Activated CD8-positive, alpha-beta T cell treated with anti-CD3 and anti-CD28 coated beads for 36 hours (primary cell): Measurements from ENCODE around the gene NUP93. TPM values are rescaled to one million over a fixed set of nuclear protein-coding genes. Genes with fewer than 3 reads are reported as not detected.

Experiments used
- ATAC-seq: fragments of 200-7000 bp; cut with Tn5 transposase; one replicate; pipeline ENCODE4 v1.10.0; 2021; ENCODE audit warnings: mild to moderate bottlenecking, moderate library complexity
- CTCF ChIA-PET: fragments of 350-600 bp; sonication (Branson Sonifier 250); formaldehyde crosslinking; loops from one replicate; lab custom pipeline; 2021; ENCODE audit warnings: antibody characterized with exemption; lab: Charles Lee
- POLR2A ChIA-PET: fragments of 350-600 bp; sonication (Branson Sonifier 250); formaldehyde crosslinking; loops from one replicate; lab custom pipeline; 2021; ENCODE audit warnings: antibody characterized with exemption; lab: Charles Lee
- DNase-seq: peaks from one replicate; pipeline ENCODE4 v3.0.0-alpha.2; 2020
- H3K27ac Mint-ChIP-seq: one replicate; pipeline ENCODE4 v1.8.0; 2021; ENCODE audit warnings: mild to moderate bottlenecking, mixed read lengths
- H3K27me3 Mint-ChIP-seq: one replicate; pipeline ENCODE4 v1.8.0; 2021; ENCODE audit warnings: mixed read lengths
- H3K36me3 Mint-ChIP-seq: one replicate; pipeline ENCODE4 v1.8.0; 2021; ENCODE audit warnings: low read depth, mixed read lengths
- H3K4me1 Mint-ChIP-seq: one replicate; pipeline ENCODE4 v1.8.0; 2021; ENCODE audit warnings: low read depth, mixed read lengths
- H3K4me3 Mint-ChIP-seq: one replicate; pipeline ENCODE4 v1.8.0; 2021; ENCODE audit warnings: mild to moderate bottlenecking, moderate library complexity, mixed read lengths
- H3K9me3 Mint-ChIP-seq: one replicate; pipeline ENCODE4 v1.8.0; 2021; ENCODE audit warnings: mixed read lengths
- intact Hi-C: fragments of 100-400 bp; cut with micrococcal nuclease; formaldehyde crosslinking; loops from one replicate; pipeline ENCODE4 v1.10.0; 2022
- total RNA-seq, 2 experiments: library from RNA; stranded (reverse); gene quantifications; one replicate each; pipeline ENCODE4 v1.2.3, GENCODE V29; 2021
- TF ChIP-seq, protein P1 (sequence below): fragments of 200-600 bp; IDR thresholded peaks from one replicate; pipeline ENCODE4 v1.8.0; 2022; ENCODE audit warnings: antibody characterized with exemption, mild to moderate bottlenecking

Gene NUP93
- total RNA-seq, 2 experiments from 2014 or later, result 171 to 191 TPM

DNA sequence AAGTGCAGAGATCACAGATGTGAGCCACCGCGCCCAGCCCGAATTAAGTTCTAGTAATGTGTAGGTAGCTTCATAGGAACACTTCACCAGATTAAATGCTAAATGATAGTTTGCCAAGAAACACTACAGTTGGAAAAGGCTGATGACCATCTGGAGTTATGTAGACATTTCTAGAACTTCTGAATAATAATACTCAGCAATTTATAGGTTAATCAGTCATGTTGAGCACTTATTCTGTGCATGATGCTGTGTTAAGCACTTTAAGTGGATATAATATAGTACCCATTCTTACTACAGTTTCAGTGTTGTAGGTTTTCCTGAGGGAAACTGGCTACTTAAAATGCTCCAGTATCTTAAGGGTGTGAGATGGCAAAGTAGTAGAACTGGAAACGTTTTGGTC, 45.2 kb downstream of the NUP93 start:
- no peak overlapping the region for H3K27ac Mint-ChIP-seq
- ChIA-PET CTCF (interaction anchor here (1.2 kb wide), 1 partner anchor 18 kb away, joined by 4 read pairs; no protein-coding TSS in a partner anchor), POLR2A (interaction anchor here (1.4 kb wide), 1 partner anchor 14 kb away, joined by 3 read pairs; no protein-coding TSS in a partner anchor)
- intact Hi-C loops, result no loop called here
- no peak for ATAC-seq
- H3K27me3 Mint-ChIP-seq, result no peaks in the 10 kb centered on the region
- H3K4me1 Mint-ChIP-seq, result peaks cover 44% of the 10 kb centered on the region
- H3K4me3 Mint-ChIP-seq, result no peak overlapping the region
- no peak for DNase-seq
- no peaks in the 10 kb centered on the region for H3K9me3 Mint-ChIP-seq
- no peaks in the 10 kb centered on the region for H3K36me3 Mint-ChIP-seq
- TF ChIP-seq, protein P1, sequence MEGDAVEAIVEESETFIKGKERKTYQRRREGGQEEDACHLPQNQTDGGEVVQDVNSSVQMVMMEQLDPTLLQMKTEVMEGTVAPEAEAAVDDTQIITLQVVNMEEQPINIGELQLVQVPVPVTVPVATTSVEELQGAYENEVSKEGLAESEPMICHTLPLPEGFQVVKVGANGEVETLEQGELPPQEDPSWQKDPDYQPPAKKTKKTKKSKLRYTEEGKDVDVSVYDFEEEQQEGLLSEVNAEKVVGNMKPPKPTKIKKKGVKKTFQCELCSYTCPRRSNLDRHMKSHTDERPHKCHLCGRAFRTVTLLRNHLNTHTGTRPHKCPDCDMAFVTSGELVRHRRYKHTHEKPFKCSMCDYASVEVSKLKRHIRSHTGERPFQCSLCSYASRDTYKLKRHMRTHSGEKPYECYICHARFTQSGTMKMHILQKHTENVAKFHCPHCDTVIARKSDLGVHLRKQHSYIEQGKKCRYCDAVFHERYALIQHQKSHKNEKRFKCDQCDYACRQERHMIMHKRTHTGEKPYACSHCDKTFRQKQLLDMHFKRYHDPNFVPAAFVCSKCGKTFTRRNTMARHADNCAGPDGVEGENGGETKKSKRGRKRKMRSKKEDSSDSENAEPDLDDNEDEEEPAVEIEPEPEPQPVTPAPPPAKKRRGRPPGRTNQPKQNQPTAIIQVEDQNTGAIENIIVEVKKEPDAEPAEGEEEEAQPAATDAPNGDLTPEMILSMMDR, result no peak

DNA sequence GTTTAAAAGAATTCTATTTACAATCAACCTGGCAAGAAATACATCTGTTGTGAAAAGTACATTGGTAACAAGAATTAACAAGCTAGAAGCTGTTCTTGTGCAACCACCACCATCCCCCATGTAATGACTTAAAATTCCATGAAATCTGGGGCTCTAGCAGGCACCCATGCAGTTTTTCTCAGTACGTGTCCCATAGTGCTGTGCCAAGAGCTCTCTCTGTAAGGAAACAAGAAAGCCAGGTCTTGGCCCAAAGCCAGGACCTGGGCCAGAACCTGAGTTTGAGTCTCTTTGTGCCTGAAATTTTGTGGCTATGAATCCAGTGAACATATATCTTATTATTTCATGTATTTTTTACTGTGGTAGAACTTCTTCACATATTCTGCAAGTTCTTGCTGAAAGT, 46.6 kb downstream of the NUP93 start:
- ChIA-PET CTCF (no interaction called here), POLR2A (no interaction called here)
- Mint-ChIP-seq H3K27ac (no peak overlapping the region), H3K4me3 (no peak overlapping the region), H3K9me3 (no peaks in the 10 kb centered on the region), H3K36me3 (no peaks in the 10 kb centered on the region), H3K4me1 (peaks cover 40% of the 10 kb centered on the region), H3K27me3 (no peaks in the 10 kb centered on the region)
- intact Hi-C loops, result no loop called here
- TF ChIP-seq, protein P1, result no peak
- ATAC-seq (no peak), DNase-seq (no peak)

DNA sequence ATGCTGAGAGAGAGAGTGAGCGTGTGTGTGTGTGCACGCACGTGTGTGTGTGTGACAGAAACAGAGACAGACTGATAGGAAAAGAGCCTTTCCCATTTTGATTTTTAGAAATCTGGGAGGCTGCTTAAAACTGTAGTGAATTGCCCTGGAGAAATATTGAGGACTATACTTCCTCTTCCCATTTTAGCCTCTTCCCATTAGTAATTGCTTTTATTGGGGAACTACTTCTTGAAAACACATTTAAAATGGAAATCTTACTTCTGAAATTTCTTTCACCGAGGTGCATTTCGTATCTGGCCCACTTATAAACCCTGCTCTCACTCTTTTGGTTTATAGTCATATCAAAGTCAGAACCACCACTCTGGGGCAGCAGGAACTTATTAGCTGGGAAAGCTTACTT, 47.1 kb downstream of the NUP93 start:
- Mint-ChIP-seq H3K4me3 (no peak overlapping the region), H3K9me3 (no peaks in the 10 kb centered on the region), H3K4me1 (peaks cover 35% of the 10 kb centered on the region), H3K27ac (no peak overlapping the region), H3K27me3 (no peaks in the 10 kb centered on the region), H3K36me3 (no peaks in the 10 kb centered on the region)
- TF ChIP-seq, protein P1, result no peak
- ATAC-seq, result no peak
- intact Hi-C loops, result no loop called here
- ChIA-PET POLR2A (interaction anchor here (0.5 to 0.6 kb wide), 2 partner anchors 57 to 160 kb away, joined by 3 read pairs; no protein-coding TSS in a partner anchor), CTCF (interaction anchor here (1.1 to 1.6 kb wide), 2 partner anchors 12 to 19 kb away, joined by 3 to 4 read pairs; no protein-coding TSS in a partner anchor)
- no peak for DNase-seq

DNA sequence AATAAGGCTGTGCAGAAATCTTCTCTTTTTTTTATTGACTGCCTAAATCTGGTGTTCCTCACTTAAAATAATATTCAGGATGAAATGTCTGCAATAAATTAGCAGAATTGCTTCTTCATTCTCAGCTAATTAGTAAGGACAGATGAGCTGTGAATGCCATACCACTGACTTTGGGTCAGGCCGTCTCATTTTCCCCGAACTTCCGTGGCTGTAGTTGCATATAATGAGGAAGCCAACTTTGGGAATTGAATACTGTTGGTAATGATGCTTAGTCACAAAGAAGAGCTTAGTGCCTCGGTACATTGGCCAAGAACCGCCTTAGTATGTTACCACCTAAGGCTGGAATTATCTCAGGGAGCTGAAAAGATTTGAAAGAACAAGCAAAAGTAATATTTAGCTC, 47.6 kb downstream of the NUP93 start:
- Mint-ChIP-seq H3K36me3 (no peaks in the 10 kb centered on the region), H3K27ac (no peak overlapping the region), H3K4me3 (no peak overlapping the region), H3K4me1 (peaks cover 32% of the 10 kb centered on the region), H3K27me3 (no peaks in the 10 kb centered on the region), H3K9me3 (no peaks in the 10 kb centered on the region)
- TF ChIP-seq, protein P1, result no peak
- ATAC-seq, result no peak
- no peak for DNase-seq
- ChIA-PET CTCF (interaction anchor here (1.1 to 1.6 kb wide), 3 partner anchors 12 to 20 kb away, joined by 3 to 5 read pairs (median 4); no protein-coding TSS in a partner anchor), POLR2A (interaction anchor here (0.5 to 1.0 kb wide), 3 partner anchors 58 to 160 kb away, joined by 3 read pairs; no protein-coding TSS in a partner anchor)
- intact Hi-C loops, result no loop called here

DNA sequence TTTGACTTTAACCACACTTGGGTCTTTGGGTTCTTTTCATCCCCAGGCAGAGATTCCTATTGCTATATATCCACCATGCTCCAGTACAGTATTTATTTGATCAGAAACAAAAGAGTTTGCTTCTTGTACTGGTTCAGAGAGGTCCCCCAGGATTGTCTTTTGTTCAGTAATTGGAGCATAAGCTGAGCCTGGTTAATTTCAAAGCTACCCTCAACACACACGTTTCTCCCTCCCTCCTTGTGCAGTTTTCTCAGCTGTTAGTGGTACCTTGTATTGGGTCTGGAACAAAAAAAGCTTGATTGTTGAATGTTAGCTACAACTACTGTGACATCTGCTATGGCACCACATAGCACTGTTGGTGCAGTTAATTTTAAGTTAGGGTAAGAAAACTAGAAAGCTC, 50.0 kb downstream of the NUP93 start:
- H3K27ac Mint-ChIP-seq, result no peak overlapping the region
- ChIA-PET CTCF (interaction anchor here (0.8 to 1.1 kb wide), 2 partner anchors 11 to 179 kb away, joined by 3 read pairs; no protein-coding TSS in a partner anchor), POLR2A (no interaction called here)
- intact Hi-C loops, result no loop called here
- no peaks in the 10 kb centered on the region for H3K9me3 Mint-ChIP-seq
- TF ChIP-seq, protein P1, result no peak
- H3K4me1 Mint-ChIP-seq, result peaks cover 35% of the 10 kb centered on the region
- no peak overlapping the region for H3K4me3 Mint-ChIP-seq
- peaks cover 2% of the 10 kb centered on the region for H3K36me3 Mint-ChIP-seq
- no peaks in the 10 kb centered on the region for H3K27me3 Mint-ChIP-seq
- DNase-seq (no peak), ATAC-seq (no peak)
